Prostate gland (tissue), 2 donors: ENCODE measurements around the gene CAT.

ENCODE experiments used
- POLR2A ChIP-seq: fragments of 450-650 bp; IDR thresholded peaks from one replicate; pipeline ENCODE4 v1.6.1; 2016; ENCODE audit warnings: antibody characterized with exemption, mild to moderate bottlenecking
- TF ChIP-seq, protein P1 (sequence below), 4 experiments: fragments of 200-600 bp in 2 of 4; fragments of 450-650 bp in 2 of 4; sonication (generic) in 2 of 4; IDR thresholded peaks; 1 replicate in 3 of 4; 2 replicates in 1 of 4; pipeline ENCODE4 v1.5.1; 2016 to 2019; ENCODE audit warnings: antibody characterized with exemption in 4 of 4, mild to moderate bottlenecking in 2 of 4, moderate library complexity in 2 of 4

DNA sequence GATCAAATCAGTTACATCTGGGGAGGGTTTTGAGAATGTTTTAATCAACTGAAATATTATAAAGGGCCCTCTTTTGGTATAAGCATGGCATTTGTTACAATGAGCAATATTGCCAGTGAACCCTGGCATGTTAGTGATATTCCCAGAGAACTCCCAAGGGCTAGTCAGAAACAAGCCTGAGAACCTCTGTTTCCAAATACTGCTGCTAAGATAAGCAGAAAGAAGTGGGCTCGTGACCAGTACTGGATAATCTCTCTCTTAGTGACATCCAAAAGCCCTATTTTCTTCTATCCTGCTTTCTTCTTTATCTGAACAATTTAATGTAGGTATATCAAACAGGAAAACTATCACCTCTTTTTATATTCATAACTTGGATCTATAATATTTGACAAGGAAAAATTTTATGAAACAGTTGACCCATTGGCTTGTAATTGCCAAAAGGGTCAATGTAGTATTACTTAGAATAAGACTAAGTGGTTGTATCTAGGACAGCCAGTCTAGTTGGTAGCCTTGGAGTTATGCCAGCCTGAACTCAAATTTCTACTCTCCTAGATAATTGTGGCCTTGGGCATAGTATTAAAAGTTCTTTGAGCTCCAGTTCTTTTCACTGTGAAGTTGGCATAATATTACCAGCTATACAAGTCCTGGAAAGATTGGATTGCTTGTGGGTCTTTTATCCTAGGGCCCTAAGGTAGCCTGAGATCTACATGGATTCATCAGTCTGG lies 15.7 kb downstream of the CAT start:
- TF ChIP-seq, protein P1, sequence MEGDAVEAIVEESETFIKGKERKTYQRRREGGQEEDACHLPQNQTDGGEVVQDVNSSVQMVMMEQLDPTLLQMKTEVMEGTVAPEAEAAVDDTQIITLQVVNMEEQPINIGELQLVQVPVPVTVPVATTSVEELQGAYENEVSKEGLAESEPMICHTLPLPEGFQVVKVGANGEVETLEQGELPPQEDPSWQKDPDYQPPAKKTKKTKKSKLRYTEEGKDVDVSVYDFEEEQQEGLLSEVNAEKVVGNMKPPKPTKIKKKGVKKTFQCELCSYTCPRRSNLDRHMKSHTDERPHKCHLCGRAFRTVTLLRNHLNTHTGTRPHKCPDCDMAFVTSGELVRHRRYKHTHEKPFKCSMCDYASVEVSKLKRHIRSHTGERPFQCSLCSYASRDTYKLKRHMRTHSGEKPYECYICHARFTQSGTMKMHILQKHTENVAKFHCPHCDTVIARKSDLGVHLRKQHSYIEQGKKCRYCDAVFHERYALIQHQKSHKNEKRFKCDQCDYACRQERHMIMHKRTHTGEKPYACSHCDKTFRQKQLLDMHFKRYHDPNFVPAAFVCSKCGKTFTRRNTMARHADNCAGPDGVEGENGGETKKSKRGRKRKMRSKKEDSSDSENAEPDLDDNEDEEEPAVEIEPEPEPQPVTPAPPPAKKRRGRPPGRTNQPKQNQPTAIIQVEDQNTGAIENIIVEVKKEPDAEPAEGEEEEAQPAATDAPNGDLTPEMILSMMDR (IDR thresholded peaks at IDR 0.05) = no peak
- TF ChIP-seq POLR2A = no peak
